ENCODE measurements around the gene PYCARD.

DNA sequence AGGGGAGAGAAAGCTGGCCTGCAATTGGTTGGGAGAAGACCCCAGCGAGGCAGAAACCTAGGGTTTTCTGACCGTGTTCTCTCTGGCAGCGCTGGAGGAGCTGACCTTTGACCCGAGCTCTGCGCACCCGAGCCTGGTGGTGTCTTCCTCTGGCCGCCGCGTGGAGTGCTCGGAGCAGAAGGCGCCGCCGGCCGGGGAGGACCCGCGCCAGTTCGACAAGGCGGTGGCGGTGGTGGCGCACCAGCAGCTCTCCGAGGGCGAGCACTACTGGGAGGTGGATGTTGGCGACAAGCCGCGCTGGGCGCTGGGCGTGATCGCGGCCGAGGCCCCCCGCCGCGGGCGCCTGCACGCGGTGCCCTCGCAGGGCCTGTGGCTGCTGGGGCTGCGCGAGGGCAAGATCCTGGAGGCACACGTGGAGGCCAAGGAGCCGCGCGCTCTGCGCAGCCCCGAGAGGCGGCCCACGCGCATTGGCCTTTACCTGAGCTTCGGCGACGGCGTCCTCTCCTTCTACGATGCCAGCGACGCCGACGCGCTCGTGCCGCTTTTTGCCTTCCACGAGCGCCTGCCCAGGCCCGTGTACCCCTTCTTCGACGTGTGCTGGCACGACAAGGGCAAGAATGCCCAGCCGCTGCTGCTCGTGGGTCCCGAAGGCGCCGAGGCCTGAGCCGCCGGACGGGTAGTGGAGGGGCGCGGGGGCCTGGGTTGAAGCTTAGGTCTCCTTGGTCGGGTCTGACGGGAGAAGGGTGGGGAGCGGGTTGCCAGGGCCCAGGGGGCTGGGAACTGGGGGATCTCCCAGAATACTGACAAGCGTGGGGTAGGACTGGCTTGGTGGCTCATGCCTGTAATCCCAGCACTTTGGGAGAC is 21.8 kb upstream of the PYCARD start:
- no peak for TF ChIP-seq CTCF (IDR thresholded peaks at IDR 0.05)
- TF ChIP-seq TCF7L2 (IDR thresholded peaks at IDR 0.05; ENCODE audit: low read depth, low read length): no peak
- no peak for TF ChIP-seq POLR2AphosphoS5 (IDR thresholded peaks at IDR 0.05; ENCODE audit: low read depth, low read length)

Data from Panc1 (cell line).